ENCODE results near the gene NAA80. TPM values are rescaled to one million over a fixed set of nuclear protein-coding genes. Genes with fewer than 3 reads are reported as not detected.

The NAA80 gene
- total RNA-seq, 1 experiment from 2014 or later = 5.3 TPM

- no peaks in the 10 kb centered on the region for H3K36me3 ChIP-seq (ENCODE audit: insufficient read depth, low read length, poor library complexity, severe bottlenecking)
- peaks cover 6% of the 10 kb centered on the region for H3K4me1 ChIP-seq (ENCODE audit: insufficient read depth, low read length, poor library complexity, severe bottlenecking)
- H3K27ac ChIP-seq (ENCODE audit: low read depth, low read length, poor library complexity, severe bottlenecking) = no peak overlapping the region
- no peak overlapping the region for H3K4me3 ChIP-seq (ENCODE audit: low read depth, low read length, poor library complexity, severe bottlenecking)
- no peak for DNase-seq (ENCODE audit: low spot score)
- POLR2A ChIA-PET (ENCODE audit: low non-redundant PET) = no interaction called here
- no peaks in the 10 kb centered on the region for H3K27me3 ChIP-seq (replicated peaks; ENCODE audit: insufficient read depth, low read depth, low read length, poor library complexity)
- BruUV-seq (replicated peaks) = no TSS peak
- CTCF ChIA-PET = no interaction called here
- no peaks in the 10 kb centered on the region for H3K9me3 ChIP-seq (ENCODE audit: low read depth, low read length, poor library complexity, severe bottlenecking)
- TF ChIP-seq, protein P1, sequence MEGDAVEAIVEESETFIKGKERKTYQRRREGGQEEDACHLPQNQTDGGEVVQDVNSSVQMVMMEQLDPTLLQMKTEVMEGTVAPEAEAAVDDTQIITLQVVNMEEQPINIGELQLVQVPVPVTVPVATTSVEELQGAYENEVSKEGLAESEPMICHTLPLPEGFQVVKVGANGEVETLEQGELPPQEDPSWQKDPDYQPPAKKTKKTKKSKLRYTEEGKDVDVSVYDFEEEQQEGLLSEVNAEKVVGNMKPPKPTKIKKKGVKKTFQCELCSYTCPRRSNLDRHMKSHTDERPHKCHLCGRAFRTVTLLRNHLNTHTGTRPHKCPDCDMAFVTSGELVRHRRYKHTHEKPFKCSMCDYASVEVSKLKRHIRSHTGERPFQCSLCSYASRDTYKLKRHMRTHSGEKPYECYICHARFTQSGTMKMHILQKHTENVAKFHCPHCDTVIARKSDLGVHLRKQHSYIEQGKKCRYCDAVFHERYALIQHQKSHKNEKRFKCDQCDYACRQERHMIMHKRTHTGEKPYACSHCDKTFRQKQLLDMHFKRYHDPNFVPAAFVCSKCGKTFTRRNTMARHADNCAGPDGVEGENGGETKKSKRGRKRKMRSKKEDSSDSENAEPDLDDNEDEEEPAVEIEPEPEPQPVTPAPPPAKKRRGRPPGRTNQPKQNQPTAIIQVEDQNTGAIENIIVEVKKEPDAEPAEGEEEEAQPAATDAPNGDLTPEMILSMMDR (conservative IDR thresholded peaks at IDR 0.05; ENCODE audit: low read depth, low read length) = no peak
- TF ChIP-seq EZH2 (IDR thresholded peaks at IDR 0.05; ENCODE audit: borderline replicate concordance, low read depth, low read length, poor library complexity, severe bottlenecking) = no peak
- intact Hi-C loops (cut with micrococcal nuclease; ENCODE audit: unreplicated experiment) = no loop called here
Observed at GRCh38 chr3:50341996-50342650, 42.9 kb upstream of the NAA80 start.

DNA sequence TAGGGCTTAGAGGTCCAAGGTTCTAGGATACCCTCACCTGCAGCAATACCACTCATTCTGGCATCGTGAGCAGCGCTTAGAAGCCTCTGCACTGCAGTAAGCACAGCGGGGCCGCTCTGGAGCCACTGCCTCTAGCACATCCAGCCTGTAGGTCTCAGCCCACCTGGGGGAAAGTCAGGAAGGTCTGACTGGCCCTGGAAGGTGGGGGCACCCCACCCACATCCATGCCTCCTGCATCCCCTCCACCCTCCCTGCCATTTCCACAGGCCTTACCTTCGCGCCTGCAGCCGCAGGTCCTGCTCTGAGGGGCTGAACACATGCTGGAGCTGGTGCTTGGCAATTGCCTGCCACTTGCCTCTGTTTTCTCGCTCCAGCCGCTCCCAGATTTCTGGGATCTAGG lies 42.3 kb upstream of the NAA80 start:
- Histone ChIP-seq H3K36me3 (ENCODE audit: insufficient read depth, low read length, poor library complexity, severe bottlenecking) (no peaks in the 10 kb centered on the region), H3K9me3 (ENCODE audit: low read depth, low read length, poor library complexity, severe bottlenecking) (no peaks in the 10 kb centered on the region), H3K4me1 (ENCODE audit: insufficient read depth, low read length, poor library complexity, severe bottlenecking) (peaks cover 6% of the 10 kb centered on the region), H3K4me3 (ENCODE audit: low read depth, low read length, poor library complexity, severe bottlenecking) (no peak overlapping the region), H3K27ac (ENCODE audit: low read depth, low read length, poor library complexity, severe bottlenecking) (no peak overlapping the region), H3K27me3 (replicated peaks; ENCODE audit: insufficient read depth, low read depth, low read length, poor library complexity) (no peaks in the 10 kb centered on the region)
- BruUV-seq (replicated peaks) = no TSS peak
- intact Hi-C loops (cut with micrococcal nuclease; ENCODE audit: unreplicated experiment) = no loop called here
- POLR2A ChIA-PET (ENCODE audit: low non-redundant PET) = no interaction called here
- no peak for DNase-seq (ENCODE audit: low spot score)
- TF ChIP-seq, protein P1 (conservative IDR thresholded peaks at IDR 0.05; ENCODE audit: low read depth, low read length) = no peak
- no peak for TF ChIP-seq EZH2 (IDR thresholded peaks at IDR 0.05; ENCODE audit: borderline replicate concordance, low read depth, low read length, poor library complexity, severe bottlenecking)
- CTCF ChIA-PET = no interaction called here

DNA sequence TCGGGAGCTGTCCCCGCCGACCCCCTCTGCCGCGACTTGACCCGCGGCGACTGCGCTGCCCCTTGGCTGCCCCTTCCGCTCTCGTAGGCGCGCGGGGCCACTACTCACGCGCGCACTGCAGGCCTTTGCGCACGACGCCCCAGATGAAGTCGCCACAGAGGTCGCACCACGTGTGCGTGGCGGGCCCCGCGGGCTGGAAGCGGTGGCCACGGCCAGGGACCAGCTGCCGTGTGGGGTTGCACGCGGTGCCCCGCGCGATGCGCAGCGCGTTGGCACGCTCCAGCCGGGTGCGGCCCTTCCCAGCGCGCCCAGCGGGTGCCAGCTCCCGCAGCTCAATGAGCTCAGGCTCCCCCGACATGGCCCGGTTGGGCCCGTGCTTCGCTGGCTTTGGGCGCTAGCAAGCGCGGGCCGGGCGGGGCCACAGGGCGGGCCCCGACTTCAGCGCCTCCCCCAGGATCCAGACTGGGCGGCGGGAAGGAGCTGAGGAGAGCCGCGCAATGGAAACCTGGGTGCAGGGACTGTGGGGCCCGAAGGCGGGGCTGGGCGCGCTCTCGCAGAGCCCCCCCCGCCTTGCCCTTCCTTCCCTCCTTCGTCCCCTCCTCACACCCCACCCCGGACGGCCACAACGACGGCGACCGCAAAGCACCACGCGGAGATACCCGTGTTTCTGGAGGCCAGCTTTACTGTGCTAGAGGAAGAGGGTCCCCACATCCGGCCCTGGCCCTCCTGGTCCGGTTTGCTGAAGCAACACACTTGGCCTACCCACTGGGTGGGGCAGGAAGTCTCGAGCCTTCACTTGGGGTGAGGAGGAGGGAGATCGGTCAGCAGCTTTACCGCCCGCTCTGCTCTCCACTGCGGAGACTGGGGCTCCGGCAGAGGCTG lies 41.5 kb upstream of the NAA80 start, which contains the start of gene RASSF1:
Gene RASSF1, minus strand, starts transcription at position 389 of the 882 bp plus-strand sequence. Its CDS starts 31 bp downstream, at position 358.
- Histone ChIP-seq H3K4me3 (ENCODE audit: low read depth, low read length, poor library complexity, severe bottlenecking) (no peak within 1 kb of the TSS), H3K9me3 (ENCODE audit: low read depth, low read length, poor library complexity, severe bottlenecking) (no peaks in the 10 kb centered on the region), H3K27ac (ENCODE audit: low read depth, low read length, poor library complexity, severe bottlenecking) (no peak within 1 kb of the TSS), H3K36me3 (ENCODE audit: insufficient read depth, low read length, poor library complexity, severe bottlenecking) (no peaks in the 10 kb centered on the region), H3K4me1 (ENCODE audit: insufficient read depth, low read length, poor library complexity, severe bottlenecking) (peaks cover 2% of the 10 kb centered on the region), H3K27me3 (replicated peaks; ENCODE audit: insufficient read depth, low read depth, low read length, poor library complexity) (no peaks in the 10 kb centered on the region)
- POLR2A ChIA-PET (ENCODE audit: low non-redundant PET) = no interaction called here
- CTCF ChIA-PET = no interaction called here
- no TSS peak for BruUV-seq (replicated peaks)
- DNase-seq (ENCODE audit: low spot score) = no peak
- TF ChIP-seq EZH2 (IDR thresholded peaks at IDR 0.05; ENCODE audit: borderline replicate concordance, low read depth, low read length, poor library complexity, severe bottlenecking) = no peak
- TF ChIP-seq, protein P1 (conservative IDR thresholded peaks at IDR 0.05; ENCODE audit: low read depth, low read length) = no peak
- intact Hi-C loops (cut with micrococcal nuclease; ENCODE audit: unreplicated experiment) = no loop called here

All from A673 (cell line).